VCaP (cell line): Measurements from ENCODE around the gene NDUFA13.

Experiments used
- H3K27ac ChIP-seq: fragments of 450-650 bp; 2 replicates; pipeline ENCODE4 v1.5.1; 2017
- TF ChIP-seq, protein P1 (sequence below): fragments of 450-650 bp; conservative IDR thresholded peaks from 2 replicates; pipeline ENCODE4 v1.5.1; 2017; ENCODE audit warnings: mild to moderate bottlenecking, moderate library complexity

Gene NDUFA13

GRCh38 chr19:19554074-19555023, 38.3 kb downstream of the NDUFA13 start:
- TF ChIP-seq, protein P1, sequence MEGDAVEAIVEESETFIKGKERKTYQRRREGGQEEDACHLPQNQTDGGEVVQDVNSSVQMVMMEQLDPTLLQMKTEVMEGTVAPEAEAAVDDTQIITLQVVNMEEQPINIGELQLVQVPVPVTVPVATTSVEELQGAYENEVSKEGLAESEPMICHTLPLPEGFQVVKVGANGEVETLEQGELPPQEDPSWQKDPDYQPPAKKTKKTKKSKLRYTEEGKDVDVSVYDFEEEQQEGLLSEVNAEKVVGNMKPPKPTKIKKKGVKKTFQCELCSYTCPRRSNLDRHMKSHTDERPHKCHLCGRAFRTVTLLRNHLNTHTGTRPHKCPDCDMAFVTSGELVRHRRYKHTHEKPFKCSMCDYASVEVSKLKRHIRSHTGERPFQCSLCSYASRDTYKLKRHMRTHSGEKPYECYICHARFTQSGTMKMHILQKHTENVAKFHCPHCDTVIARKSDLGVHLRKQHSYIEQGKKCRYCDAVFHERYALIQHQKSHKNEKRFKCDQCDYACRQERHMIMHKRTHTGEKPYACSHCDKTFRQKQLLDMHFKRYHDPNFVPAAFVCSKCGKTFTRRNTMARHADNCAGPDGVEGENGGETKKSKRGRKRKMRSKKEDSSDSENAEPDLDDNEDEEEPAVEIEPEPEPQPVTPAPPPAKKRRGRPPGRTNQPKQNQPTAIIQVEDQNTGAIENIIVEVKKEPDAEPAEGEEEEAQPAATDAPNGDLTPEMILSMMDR: peak; percentile 68

GRCh38 chr19:19558055-19558454, 42.0 kb downstream of the NDUFA13 start:
- TF ChIP-seq, protein P1: no peak
- H3K27ac ChIP-seq: no peak overlapping the region

More at GRCh38 chr19:19554074-19555023, 38.3 kb downstream of the NDUFA13 start:
- H3K27ac ChIP-seq: no peak overlapping the region

DNA sequence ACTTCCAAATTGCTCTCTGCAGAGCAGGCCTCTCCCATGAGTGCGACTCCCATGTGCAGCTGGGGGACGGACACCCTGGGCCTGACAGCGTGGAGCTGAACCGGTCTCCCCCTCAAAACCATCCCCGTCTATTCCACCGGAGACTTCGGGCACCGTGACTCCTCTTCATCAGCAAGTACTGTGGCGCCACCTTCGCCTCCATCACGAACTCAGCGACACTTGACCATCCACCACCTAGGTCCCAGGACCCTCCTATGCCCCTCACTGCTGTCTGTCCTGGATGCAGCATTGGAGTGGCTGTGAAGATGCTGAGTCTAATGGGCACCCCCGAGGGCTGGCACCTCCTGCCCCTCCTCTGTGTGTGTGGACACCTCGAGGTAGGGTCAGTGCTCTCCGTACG, 42.6 kb downstream of the NDUFA13 start:
- H3K27ac ChIP-seq: no peak overlapping the region
- TF ChIP-seq, protein P1: no peak

- H3K27ac ChIP-seq: no peak overlapping the region
- TF ChIP-seq, protein P1: no peak
Measured at GRCh38 chr19:19559931-19560330, 43.9 kb downstream of the NDUFA13 start.

DNA sequence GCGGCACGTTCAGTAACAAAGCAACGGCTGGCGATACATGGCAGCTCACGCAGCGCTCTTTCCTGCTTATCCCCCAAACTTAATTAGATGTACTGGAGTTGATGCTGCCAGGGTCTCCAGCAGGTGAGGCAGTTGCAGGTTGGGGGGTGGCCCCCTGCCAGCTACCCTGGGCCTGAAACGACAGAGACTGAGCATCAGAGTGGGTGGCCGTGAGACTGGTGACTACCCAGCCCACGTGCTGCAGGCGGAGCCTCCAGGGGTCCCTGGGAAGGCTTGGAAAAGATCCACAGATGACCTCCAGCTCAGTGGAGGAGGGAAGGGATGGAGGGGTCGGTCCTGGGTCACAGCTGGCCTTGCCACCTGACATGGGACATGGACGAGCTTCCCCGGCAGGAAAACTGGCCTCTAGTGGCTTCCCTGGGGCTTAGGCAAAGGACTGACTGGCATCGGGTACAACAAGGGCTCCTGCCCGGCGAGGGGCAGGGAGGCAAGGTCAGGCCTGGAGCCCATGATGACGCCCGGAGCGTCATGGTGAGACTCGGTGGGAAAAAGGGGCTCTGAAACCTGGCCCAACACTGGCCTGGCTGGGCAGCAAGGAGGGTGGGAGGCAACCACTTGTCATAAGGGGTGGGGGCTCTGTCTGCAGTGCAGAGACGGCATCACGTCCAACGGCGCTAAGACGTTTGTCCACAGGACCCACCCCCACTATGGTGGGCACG, 46.1 kb downstream of the NDUFA13 start:
- TF ChIP-seq, protein P1: no peak
- H3K27ac ChIP-seq: no peak overlapping the region

DNA sequence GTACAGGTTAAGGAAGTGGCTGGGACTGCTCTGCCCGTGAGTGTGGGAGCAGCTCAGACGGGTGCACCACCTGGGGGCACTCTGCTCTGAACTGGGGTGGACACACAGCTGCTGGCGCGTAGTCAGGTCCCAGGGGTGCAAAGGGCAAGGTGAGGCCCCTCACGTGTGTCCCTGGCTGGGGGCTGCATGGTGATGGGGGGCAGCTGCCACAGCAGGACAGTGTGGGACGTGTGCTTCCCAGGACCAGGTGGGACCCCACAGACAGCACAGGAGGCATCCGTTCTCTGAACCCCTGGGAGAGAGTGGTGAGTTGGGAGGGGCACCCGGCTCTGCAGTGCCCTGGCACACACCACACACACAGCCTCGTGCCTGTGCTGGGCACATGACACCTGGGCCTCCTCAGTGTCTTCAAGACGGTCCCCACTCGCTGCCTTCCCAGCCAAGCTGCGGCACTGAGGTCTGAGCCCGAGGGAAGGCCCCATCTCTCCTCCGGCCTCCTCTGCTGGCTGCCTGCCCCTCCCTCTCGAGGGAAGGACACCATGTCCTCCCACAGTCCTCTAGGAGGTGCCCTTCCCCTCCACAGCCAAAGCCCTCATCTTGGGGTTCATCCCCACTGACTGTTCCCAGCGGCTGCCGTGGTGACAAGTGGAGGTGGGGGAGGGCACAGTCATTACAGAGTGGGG, 46.8 kb downstream of the NDUFA13 start:
- H3K27ac ChIP-seq: no peak overlapping the region
- TF ChIP-seq, protein P1: no peak
